ENCODE measurements around the gene RXYLT1.

The RXYLT1 gene

GRCh38 chr12:63795944-63796343 is 16.2 kb downstream of the RXYLT1 start:
- Histone ChIP-seq H3K27me3 (ENCODE audit: insufficient read depth, poor library complexity, severe bottlenecking) (no peaks in the 10 kb centered on the region), H3K4me3 (replicated peaks; ENCODE audit: insufficient read depth, low read length) (no peak overlapping the region), H3K27ac (replicated peaks) (no peak overlapping the region)
- DNase-seq (ENCODE audit: low read depth in 1 of 2, low spot score in 1 of 2) = no peak
- TF ChIP-seq POLR2AphosphoS5 (IDR thresholded peaks at IDR 0.05; ENCODE audit: low read depth) (no peak), GABPA (IDR thresholded peaks at IDR 0.05; ENCODE audit: low read depth) (no peak), SPI1 (IDR thresholded peaks at IDR 0.05; ENCODE audit: borderline replicate concordance, low read depth) (no peak), CTCF (IDR thresholded peaks at IDR 0.05; ENCODE audit: insufficient read depth, low read length) (no peak), REST (IDR thresholded peaks at IDR 0.05; ENCODE audit: insufficient replicate concordance, low read depth) (no peak)

GRCh38 chr12:63802012-63802608 is 22.4 kb downstream of the RXYLT1 start:
- Histone ChIP-seq H3K27me3 (ENCODE audit: insufficient read depth, poor library complexity, severe bottlenecking) (no peaks in the 10 kb centered on the region), H3K4me3 (replicated peaks; ENCODE audit: insufficient read depth, low read length) (no peak overlapping the region), H3K27ac (replicated peaks) (no peak overlapping the region)
- DNase-seq (ENCODE audit: low read depth in 1 of 2, low spot score in 1 of 2) = no peak
- peak; percentile 22 for TF ChIP-seq CTCF (IDR thresholded peaks at IDR 0.05; ENCODE audit: insufficient read depth, low read length)
- TF ChIP-seq SPI1 (IDR thresholded peaks at IDR 0.05; ENCODE audit: borderline replicate concordance, low read depth) = no peak
- TF ChIP-seq POLR2AphosphoS5 (IDR thresholded peaks at IDR 0.05; ENCODE audit: low read depth) = no peak

- H3K27me3 ChIP-seq (ENCODE audit: insufficient read depth, poor library complexity, severe bottlenecking) = no peaks in the 10 kb centered on the region
- no peak for DNase-seq (ENCODE audit: low read depth in 1 of 2, low spot score in 1 of 2)
- TF ChIP-seq REST (IDR thresholded peaks at IDR 0.05; ENCODE audit: insufficient replicate concordance, low read depth) (no peak), CTCF (IDR thresholded peaks at IDR 0.05; ENCODE audit: insufficient read depth, low read length) (no peak), POLR2AphosphoS5 (IDR thresholded peaks at IDR 0.05; ENCODE audit: low read depth) (no peak), GABPA (IDR thresholded peaks at IDR 0.05; ENCODE audit: low read depth) (no peak)
- no peak overlapping the region for H3K4me3 ChIP-seq (replicated peaks; ENCODE audit: insufficient read depth, low read length)
- H3K27ac ChIP-seq (replicated peaks) = no peak overlapping the region
These were observed 25.0 kb downstream of the RXYLT1 start for GRCh38 chr12:63804746-63805145.

Measured in HL-60 (cell line).